OCI-LY1 (cell line): ENCODE data around the gene SLC9A7.

ENCODE experiments used
- H2AFZ ChIP-seq: fragments of 200-600 bp; sonication (generic), shearing (Covaris generic); 2 replicates; pipeline ENCODE4 v1.6.0; 2014; ENCODE audit warnings: antibody characterized with exemption, mild to moderate bottlenecking, low read length
- H3F3A ChIP-seq: fragments of 200-600 bp; sonication (generic), shearing (Covaris generic); 2 replicates; pipeline ENCODE4 v1.6.0; 2014; ENCODE audit warnings: mild to moderate bottlenecking, antibody characterized with exemption, low read length, moderate library complexity; ENCODE audit not compliant: insufficient read depth
- H3K27ac ChIP-seq: fragments of 200-600 bp; sonication (generic); 2 replicates; pipeline ENCODE4 v1.5.1; 2014; ENCODE audit warnings: low read length, mixed run types, mild to moderate bottlenecking, low read depth; ENCODE audit not compliant: poor library complexity, severe bottlenecking
- H3K27me3 ChIP-seq: fragments of 200-600 bp; sonication (generic); 2 replicates; pipeline ENCODE4 v1.6.0; 2014; ENCODE audit warnings: antibody characterized with exemption, mild to moderate bottlenecking, low read length, moderate library complexity; ENCODE audit not compliant: insufficient read depth
- H3K36me3 ChIP-seq: fragments of 200-600 bp; sonication (generic); 2 replicates; pipeline ENCODE4 v1.6.1; 2014; ENCODE audit warnings: mild to moderate bottlenecking, antibody characterized with exemption, low read length, moderate library complexity, mixed read lengths; ENCODE audit not compliant: insufficient read depth
- H3K4me1 ChIP-seq: fragments of 200-600 bp; sonication (generic); 2 replicates; pipeline ENCODE4 v1.5.1; 2014; ENCODE audit warnings: mild to moderate bottlenecking, low read length, moderate library complexity; ENCODE audit not compliant: insufficient read depth, severe bottlenecking
- H3K4me2 ChIP-seq: fragments of 200-600 bp; sonication (generic), shearing (Covaris generic); 2 replicates; pipeline ENCODE4 v1.6.1; 2014; ENCODE audit warnings: low read length
- H3K4me3 ChIP-seq: fragments of 200-600 bp; sonication (generic); 2 replicates; pipeline ENCODE4 v1.5.1; 2014; ENCODE audit warnings: low read length, low read depth, mild to moderate bottlenecking, mixed read lengths; ENCODE audit not compliant: poor library complexity, severe bottlenecking
- H3K79me2 ChIP-seq: fragments of 200-600 bp; shearing (Covaris generic); 2 replicates; pipeline ENCODE4 v1.6.1; 2016; ENCODE audit warnings: mixed run types, low read length, mixed read lengths; ENCODE audit not compliant: insufficient read depth
- H3K9ac ChIP-seq: fragments of 200-600 bp; sonication (generic), shearing (Covaris generic); 2 replicates; pipeline ENCODE4 v1.6.1; 2014; ENCODE audit warnings: mild to moderate bottlenecking, low read length, mixed read lengths
- H3K9me2 ChIP-seq: fragments of 200-600 bp; sonication (generic), shearing (Covaris generic); 2 replicates; pipeline ENCODE4 v1.6.1; 2014; ENCODE audit warnings: low read depth, mild to moderate bottlenecking, low read length, mixed read lengths
- H3K9me3 ChIP-seq: fragments of 200-600 bp; shearing (Covaris generic); 2 replicates; pipeline ENCODE4 v1.6.1; 2014; ENCODE audit warnings: low read length, mixed read lengths
- H4K20me1 ChIP-seq: fragments of 200-600 bp; sonication (generic), shearing (Covaris generic); 2 replicates; pipeline ENCODE4 v1.6.0; 2016; ENCODE audit warnings: mild to moderate bottlenecking, low read length; ENCODE audit not compliant: insufficient read depth
- EZH2 ChIP-seq: fragments of 200-600 bp; sonication (generic), shearing (Covaris generic); IDR thresholded peaks from 2 replicates; pipeline ENCODE4 v1.8.0; 2017; ENCODE audit warnings: borderline replicate concordance, mixed run types, mild to moderate bottlenecking, antibody characterized with exemption, low read length, moderate library complexity, mixed read lengths
- TF ChIP-seq, protein P1 (sequence below): fragments of 200-600 bp; sonication (generic), shearing (Covaris generic); IDR thresholded peaks from 2 replicates; pipeline ENCODE4 v1.5.1; 2017; ENCODE audit warnings: mild to moderate bottlenecking, antibody characterized with exemption, low read length, moderate library complexity, mixed read lengths

Gene SLC9A7

DNA sequence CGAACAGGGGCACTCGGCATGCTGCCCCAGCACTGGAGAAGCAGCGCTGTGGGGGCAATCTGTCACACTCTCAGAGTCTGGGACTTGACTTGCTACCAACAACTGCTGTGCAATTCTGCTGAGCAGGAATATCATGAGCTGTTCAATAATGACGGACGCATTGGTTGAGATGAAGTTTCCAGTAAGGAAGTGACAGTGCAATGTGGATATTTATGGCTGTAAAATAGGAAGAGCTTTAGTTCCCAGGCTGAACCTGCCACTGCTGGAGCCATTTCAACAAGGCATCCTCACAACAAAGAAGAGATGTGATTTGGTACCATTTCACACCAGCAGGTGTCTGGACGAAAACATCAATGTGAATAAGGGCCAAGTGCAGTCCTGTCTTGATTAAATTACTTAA lies 161.1 kb downstream of the SLC9A7 start:
- Histone ChIP-seq H3K4me3 (no peak overlapping the region), H4K20me1 (no peaks in the 10 kb centered on the region), H3K4me2 (no peak overlapping the region), H3F3A (no peaks in the 10 kb centered on the region), H3K79me2 (no peaks in the 10 kb centered on the region), H3K9me3 (no peaks in the 10 kb centered on the region), H3K4me1 (no peaks in the 10 kb centered on the region), H3K27ac (no peak overlapping the region), H3K9me2 (no peaks in the 10 kb centered on the region), H3K36me3 (peaks cover 23% of the 10 kb centered on the region), H3K9ac (no peak overlapping the region), H2AFZ (no peak overlapping the region), H3K27me3 (no peaks in the 10 kb centered on the region)
- no peak for TF ChIP-seq EZH2
- TF ChIP-seq, protein P1, sequence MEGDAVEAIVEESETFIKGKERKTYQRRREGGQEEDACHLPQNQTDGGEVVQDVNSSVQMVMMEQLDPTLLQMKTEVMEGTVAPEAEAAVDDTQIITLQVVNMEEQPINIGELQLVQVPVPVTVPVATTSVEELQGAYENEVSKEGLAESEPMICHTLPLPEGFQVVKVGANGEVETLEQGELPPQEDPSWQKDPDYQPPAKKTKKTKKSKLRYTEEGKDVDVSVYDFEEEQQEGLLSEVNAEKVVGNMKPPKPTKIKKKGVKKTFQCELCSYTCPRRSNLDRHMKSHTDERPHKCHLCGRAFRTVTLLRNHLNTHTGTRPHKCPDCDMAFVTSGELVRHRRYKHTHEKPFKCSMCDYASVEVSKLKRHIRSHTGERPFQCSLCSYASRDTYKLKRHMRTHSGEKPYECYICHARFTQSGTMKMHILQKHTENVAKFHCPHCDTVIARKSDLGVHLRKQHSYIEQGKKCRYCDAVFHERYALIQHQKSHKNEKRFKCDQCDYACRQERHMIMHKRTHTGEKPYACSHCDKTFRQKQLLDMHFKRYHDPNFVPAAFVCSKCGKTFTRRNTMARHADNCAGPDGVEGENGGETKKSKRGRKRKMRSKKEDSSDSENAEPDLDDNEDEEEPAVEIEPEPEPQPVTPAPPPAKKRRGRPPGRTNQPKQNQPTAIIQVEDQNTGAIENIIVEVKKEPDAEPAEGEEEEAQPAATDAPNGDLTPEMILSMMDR: no peak

DNA sequence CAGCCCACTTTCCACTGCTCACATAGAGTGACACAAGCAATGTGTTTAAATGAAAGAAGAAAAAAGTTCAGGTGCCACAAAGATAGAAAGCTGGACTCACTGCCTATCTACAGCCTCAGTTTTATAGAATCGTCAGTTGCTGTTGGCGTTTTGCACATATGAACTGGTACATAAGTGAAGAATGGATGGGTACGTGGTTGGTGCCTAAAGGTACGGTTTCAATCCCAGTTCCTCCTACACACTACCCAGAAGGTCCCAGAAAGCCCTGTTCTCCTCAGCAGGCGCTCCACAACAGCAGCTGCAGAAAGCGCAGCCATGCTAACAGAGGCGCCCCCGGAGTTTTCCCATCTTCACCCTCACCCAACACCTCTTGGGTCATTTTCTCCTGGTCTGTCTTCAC lies 161.7 kb downstream of the SLC9A7 start:
- Histone ChIP-seq H3K4me3 (no peak overlapping the region), H4K20me1 (no peaks in the 10 kb centered on the region)

DNA sequence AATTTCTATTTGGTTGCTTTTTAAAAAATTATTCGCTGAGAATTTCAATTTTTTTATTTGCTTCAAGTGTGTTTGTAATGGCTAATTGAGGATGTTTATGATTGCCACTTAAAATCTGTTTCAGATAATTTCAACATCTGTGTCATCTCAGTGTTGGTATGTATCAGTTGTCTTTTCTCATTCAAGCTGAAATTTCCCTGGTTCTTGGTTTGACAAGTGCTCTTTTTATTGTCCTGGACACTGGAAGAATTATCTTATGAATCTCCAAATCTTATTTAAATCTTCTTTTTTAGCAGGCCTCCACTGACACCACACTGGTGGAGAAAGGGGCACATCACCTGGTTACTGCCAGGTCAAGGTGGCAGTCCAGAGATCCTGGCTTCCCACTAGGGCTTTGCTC lies 163.8 kb downstream of the SLC9A7 start:
- H3K27me3 ChIP-seq: no peaks in the 10 kb centered on the region

More for the DNA sequence above, 161.7 kb downstream of the SLC9A7 start:
- no peak overlapping the region for H3K9ac ChIP-seq
- no peak for TF ChIP-seq EZH2
- TF ChIP-seq, protein P1: no peak
- H3K79me2 ChIP-seq: no peaks in the 10 kb centered on the region
- no peaks in the 10 kb centered on the region for H3K9me3 ChIP-seq
- no peaks in the 10 kb centered on the region for H3K27me3 ChIP-seq
- no peak overlapping the region for H2AFZ ChIP-seq
- H3K9me2 ChIP-seq: no peaks in the 10 kb centered on the region
- H3K4me1 ChIP-seq: no peaks in the 10 kb centered on the region
- H3K27ac ChIP-seq: no peak overlapping the region
- H3F3A ChIP-seq: no peaks in the 10 kb centered on the region
- peaks cover 19% of the 10 kb centered on the region for H3K36me3 ChIP-seq
- no peak overlapping the region for H3K4me2 ChIP-seq

More for the DNA sequence above, 163.8 kb downstream of the SLC9A7 start:
- Histone ChIP-seq H3K4me2 (no peak overlapping the region), H4K20me1 (no peaks in the 10 kb centered on the region), H3K4me1 (no peaks in the 10 kb centered on the region), H3K9ac (no peak overlapping the region), H3F3A (no peaks in the 10 kb centered on the region), H3K27ac (no peak overlapping the region), H3K4me3 (no peak overlapping the region), H3K79me2 (no peaks in the 10 kb centered on the region), H3K9me2 (no peaks in the 10 kb centered on the region), H3K9me3 (no peaks in the 10 kb centered on the region), H3K36me3 (peaks cover 5% of the 10 kb centered on the region), H2AFZ (no peak overlapping the region)
- TF ChIP-seq, protein P1: no peak
- no peak for TF ChIP-seq EZH2
